ENCODE measurements around the gene CYB561A3. TPM values are rescaled to one million over a fixed set of nuclear protein-coding genes. Genes with fewer than 3 reads are reported as not detected.

Gene CYB561A3
- polyA plus RNA-seq, 1 donor from 2014 or later, result 594 TPM

DNA sequence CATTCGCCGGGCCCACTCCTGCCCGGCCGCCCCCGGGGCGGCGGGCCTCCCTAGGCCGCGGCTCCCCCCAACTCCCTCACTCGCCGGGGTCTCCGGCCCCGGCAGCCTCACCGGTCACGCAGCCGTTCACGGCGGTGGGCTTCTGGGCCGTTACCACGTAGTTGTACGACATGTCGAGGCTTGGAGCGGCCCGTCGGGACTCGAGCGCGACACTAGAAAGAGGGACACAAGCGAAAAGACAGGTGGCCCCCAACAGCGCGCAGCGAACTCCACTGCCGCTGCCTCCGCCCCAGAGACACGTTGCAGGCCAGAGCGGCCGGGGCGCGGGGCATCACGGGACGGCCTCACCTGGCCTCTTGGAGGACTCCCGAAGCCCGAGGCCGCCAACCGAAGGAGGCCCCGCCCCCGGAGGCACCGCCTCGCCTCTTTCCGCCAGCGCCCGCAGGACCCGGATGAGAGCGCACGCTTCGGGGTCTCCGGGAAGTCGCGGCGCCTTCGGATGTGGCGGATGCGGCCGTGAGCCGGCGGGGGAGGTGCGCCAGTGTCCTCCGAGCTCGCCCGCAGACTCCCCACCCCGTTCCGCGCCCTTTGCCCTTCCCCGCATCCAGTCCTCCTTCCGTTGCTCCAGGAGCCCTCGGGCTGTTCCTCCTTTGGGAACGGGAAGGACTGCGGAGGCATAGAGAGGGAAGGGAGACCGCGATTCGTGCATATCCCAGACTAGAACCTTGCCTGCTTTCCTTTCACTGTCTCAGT is 28.7 kb downstream of the CYB561A3 start, which contains the start of the genes DDB1 and TKFC:
TSS of gene DDB1 (minus strand) at position 309 of the 753 bp plus-strand sequence. CDS start at position 172, 137 bp downstream.
TSS of gene TKFC (plus strand) at position 432 of the 753 bp plus-strand sequence. CDS start 1,501 bp downstream, outside the sequence.
- no peaks in the 10 kb centered on the region for H3K27me3 Mint-ChIP-seq
- peak within 1 kb of the TSS; percentile 84 to 96 (median 95) for H3K27ac Mint-ChIP-seq
- no peaks in the 10 kb centered on the region for H3K9me3 Mint-ChIP-seq
- H3K36me3 Mint-ChIP-seq, result no peaks in the 10 kb centered on the region
- H3K4me1 Mint-ChIP-seq, result peaks cover 36 to 41% (median 40%) of the 10 kb centered on the region in 3 donors
- peak within 1 kb of the TSS; percentile 85 to 97 (median 92) for H3K4me3 Mint-ChIP-seq

DNA sequence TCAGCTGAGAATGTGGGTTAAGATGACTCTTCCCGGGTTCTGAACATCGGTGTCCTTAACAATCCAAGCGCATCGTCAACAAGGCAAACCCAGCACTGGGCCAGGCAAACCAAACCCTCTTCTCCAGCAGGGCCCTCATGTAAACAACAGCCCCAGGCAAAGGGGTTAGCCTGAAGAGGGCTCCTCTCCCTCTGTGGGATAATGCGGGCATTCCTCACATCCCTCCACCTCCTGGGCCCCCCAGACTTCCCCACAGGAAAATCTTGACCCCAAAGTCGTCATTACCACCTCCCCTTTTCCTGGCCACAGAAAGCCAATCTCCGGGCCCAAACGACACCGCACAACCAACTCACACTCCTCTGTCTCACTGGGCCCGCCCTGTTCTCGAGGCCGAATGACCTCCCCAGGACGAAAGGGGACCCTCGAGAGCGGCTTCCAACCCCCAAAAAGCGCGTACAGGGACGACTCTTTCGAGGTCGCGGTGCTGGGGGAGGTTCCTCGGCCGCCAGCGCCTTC is 29.3 kb downstream of the CYB561A3 start:
- no peaks in the 10 kb centered on the region for H3K27me3 Mint-ChIP-seq
- H3K4me3 Mint-ChIP-seq, result peak overlapping the region; percentile 85 to 97 (median 92)
- H3K4me1 Mint-ChIP-seq, result peaks cover 38 to 41% (median 40%) of the 10 kb centered on the region in 3 donors
- peak overlapping the region; percentile 84 to 96 (median 91) for H3K27ac Mint-ChIP-seq
- H3K9me3 Mint-ChIP-seq, result no peaks in the 10 kb centered on the region
- H3K36me3 Mint-ChIP-seq, result no peaks in the 10 kb centered on the region

DNA sequence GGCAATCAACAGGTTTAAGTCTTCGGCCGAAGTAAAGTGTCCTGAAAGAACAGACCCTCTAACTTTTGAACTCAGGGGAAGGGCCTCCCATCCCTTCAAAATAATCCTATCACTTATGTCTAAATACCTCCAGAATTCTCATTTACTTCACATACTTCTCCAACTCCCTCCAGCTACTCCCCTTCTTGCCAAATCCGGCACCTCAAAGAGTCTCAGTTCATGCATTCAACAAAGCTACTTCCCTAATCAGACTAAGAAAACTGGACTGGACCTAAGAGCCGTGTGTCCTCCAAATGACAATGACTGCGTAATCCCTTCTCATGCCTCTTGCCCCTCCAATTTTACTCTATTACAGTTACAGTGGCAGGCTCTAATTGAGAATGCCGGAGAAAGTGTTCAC is 30.0 kb downstream of the CYB561A3 start:
- H3K36me3 Mint-ChIP-seq, result no peaks in the 10 kb centered on the region
- H3K27me3 Mint-ChIP-seq, result no peaks in the 10 kb centered on the region
- no peaks in the 10 kb centered on the region for H3K9me3 Mint-ChIP-seq
- H3K4me1 Mint-ChIP-seq, result peaks cover 34 to 41% (median 40%) of the 10 kb centered on the region in 3 donors
- peak overlapping the region; percentile 85 to 97 (median 92) for H3K4me3 Mint-ChIP-seq
- H3K27ac Mint-ChIP-seq, result peak overlapping the region in 2 of 3 donors; percentile 84 to 96

DNA sequence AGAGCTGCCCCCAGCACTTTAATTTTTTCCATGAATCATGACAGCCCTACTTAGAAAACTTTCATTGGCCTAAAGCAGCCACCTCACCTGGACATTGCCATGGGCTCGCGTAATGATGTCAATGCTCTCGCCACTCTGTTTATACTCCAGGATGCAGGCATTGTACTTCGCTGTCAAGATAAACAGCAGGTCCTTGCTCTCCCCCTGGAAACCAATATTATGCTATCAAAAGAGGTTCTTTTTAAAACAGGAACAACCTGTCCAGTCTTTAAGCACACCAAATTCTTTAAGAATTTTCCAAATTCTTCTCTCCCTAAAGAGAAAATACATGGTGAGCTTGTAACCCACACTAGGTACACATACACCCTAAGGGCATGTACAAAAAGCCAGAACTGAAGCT is 31.8 kb downstream of the CYB561A3 start:
- Mint-ChIP-seq H3K4me3 (peak overlapping the region in 2 of 4 donors; percentile 24 to 85), H3K27ac (peak overlapping the region in 1 of 3 donors; percentile 29), H3K27me3 (no peaks in the 10 kb centered on the region), H3K36me3 (peaks cover 4% of the 10 kb centered on the region), H3K4me1 (peaks cover 30 to 35% (median 32%) of the 10 kb centered on the region in 3 donors), H3K9me3 (no peaks in the 10 kb centered on the region)

DNA sequence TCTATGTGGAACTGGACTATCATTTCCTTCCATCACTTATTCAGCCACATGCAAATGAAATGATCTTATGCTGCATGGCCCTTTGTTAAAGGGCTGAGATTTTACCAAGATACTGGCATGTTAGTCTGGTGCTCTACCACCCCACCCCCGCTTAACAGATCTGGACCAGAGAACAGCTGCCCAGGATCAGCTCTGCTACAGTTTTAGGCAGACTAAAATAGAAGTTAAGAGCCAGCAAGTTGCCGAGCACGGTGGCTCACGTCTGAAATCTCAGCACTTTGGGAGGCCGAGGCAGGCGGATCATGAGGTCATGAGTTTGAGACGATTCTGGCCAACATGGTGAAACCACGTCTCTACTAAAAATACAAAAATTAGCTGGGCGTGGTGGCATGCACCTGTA is 33.3 kb downstream of the CYB561A3 start:
- Mint-ChIP-seq H3K4me3 (peak overlapping the region in 1 of 4 donors; percentile 61), H3K4me1 (peaks cover 23 to 31% (median 25%) of the 10 kb centered on the region in 3 donors), H3K9me3 (no peaks in the 10 kb centered on the region), H3K27ac (no peak overlapping the region), H3K36me3 (peaks cover 4% of the 10 kb centered on the region), H3K27me3 (no peaks in the 10 kb centered on the region)

DNA sequence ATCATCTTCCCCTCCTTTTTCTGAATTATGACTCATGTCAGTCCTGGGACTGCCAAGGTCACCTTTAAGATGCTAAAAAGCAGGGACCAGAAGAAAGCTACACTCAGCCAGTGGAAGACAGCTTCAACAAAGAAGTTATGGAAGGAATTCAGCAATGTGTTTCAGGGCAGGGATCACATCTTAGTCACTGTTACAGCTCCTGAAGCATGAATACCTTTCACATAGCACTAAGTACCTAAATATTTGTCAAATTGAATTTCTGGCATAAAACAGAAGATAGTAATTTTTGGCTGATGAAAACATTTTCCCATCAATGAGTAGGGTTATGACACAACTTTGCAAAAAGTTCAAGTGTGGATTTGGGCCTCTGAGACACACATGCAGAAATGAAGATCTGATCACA is 34.0 kb downstream of the CYB561A3 start:
- Mint-ChIP-seq H3K4me1 (peaks cover 23 to 27% (median 25%) of the 10 kb centered on the region in 3 donors), H3K27ac (no peak overlapping the region), H3K4me3 (no peak overlapping the region), H3K9me3 (no peaks in the 10 kb centered on the region), H3K36me3 (peaks cover 7% of the 10 kb centered on the region), H3K27me3 (no peaks in the 10 kb centered on the region)

DNA sequence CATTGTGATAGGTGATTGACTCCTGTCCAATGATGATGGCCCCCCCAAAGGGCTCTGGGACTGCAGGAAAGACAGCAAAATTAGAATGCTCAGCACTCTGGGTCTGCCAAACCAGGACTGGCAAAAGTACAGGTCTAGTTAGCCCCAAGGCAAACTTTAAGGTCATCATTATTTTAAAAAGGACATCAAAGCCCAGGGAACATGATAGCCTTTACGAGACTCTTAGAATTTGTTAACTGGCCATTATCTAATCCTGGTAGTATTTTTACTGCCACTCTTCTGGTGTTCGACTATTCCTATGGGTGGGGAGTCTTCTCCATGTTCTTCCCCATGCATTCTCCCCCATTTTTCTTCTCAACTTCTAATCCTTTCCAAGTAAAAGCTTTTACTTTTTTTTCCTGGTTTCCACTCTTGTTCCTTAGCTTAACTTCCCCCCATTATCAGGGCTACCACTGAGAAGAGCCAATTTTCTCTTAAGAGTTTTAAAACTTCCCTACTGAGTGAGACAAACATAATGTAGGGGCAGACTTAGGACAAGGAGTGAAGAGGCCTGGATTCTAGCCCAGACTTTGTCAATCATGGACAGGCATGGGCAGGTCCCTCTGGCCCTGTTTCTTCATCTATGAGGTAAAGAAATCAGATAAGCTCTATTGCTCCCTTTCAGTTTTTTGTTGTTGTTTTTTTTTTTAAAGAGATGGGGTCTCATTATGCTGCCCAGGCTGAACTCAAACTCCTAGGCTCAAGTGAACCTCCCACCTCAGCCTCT is 35.9 kb downstream of the CYB561A3 start:
- Mint-ChIP-seq H3K36me3 (peaks cover 9% of the 10 kb centered on the region), H3K27me3 (no peaks in the 10 kb centered on the region), H3K4me1 (peaks cover 9 to 11% (median 10%) of the 10 kb centered on the region in 3 donors), H3K4me3 (peak overlapping the region in 1 of 4 donors; percentile 67), H3K9me3 (no peaks in the 10 kb centered on the region), H3K27ac (no peak overlapping the region)

DNA sequence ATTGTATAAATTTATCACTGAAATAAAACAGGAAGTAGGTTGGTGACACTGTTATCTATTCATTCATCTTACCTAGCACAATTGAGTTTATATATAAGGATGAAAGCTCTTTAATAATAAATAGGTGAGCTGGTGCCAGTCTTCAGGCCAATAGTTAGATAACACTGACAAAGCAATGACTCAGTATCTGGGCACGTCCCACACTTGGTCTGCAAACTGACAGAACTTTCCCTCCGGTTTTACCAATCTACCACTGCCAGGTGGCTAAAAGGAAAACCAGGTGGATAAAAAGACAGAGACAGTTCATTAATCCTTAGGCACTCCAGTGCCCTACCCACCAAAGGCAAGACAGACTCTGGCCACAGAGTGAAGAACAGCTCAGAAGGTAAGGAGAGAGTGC is 46.4 kb downstream of the CYB561A3 start:
- H3K4me1 Mint-ChIP-seq, result no peaks in the 10 kb centered on the region
- no peak overlapping the region for H3K4me3 Mint-ChIP-seq
- H3K9me3 Mint-ChIP-seq, result no peaks in the 10 kb centered on the region
- no peak overlapping the region for H3K27ac Mint-ChIP-seq
- H3K27me3 Mint-ChIP-seq, result no peaks in the 10 kb centered on the region
- H3K36me3 Mint-ChIP-seq, result peaks cover 3% of the 10 kb centered on the region

DNA sequence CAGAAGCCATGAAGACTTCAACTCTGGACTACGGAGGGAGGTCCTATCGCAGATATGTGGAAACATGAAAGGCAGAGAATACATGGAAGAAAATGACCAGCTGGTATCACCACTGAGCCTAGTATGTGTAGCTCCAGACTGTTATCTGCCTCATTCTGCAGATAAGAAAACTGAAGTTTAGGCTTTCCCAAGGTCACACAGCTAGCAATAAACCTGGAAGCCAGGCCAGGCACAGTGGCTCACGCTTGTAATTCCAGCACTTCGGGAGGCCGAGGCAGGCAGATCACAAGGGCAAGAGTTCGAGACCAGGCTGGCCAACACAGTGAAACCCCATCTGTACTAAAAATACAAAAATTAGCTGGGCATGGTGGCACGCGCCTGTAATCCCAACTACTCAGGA is 50.9 kb downstream of the CYB561A3 start:
- Mint-ChIP-seq H3K36me3 (peaks cover 3% of the 10 kb centered on the region), H3K4me3 (peak overlapping the region in 1 of 4 donors; percentile 35), H3K9me3 (no peaks in the 10 kb centered on the region), H3K27ac (peak overlapping the region in 1 of 3 donors; percentile 83), H3K27me3 (no peaks in the 10 kb centered on the region), H3K4me1 (no peaks in the 10 kb centered on the region)

DNA sequence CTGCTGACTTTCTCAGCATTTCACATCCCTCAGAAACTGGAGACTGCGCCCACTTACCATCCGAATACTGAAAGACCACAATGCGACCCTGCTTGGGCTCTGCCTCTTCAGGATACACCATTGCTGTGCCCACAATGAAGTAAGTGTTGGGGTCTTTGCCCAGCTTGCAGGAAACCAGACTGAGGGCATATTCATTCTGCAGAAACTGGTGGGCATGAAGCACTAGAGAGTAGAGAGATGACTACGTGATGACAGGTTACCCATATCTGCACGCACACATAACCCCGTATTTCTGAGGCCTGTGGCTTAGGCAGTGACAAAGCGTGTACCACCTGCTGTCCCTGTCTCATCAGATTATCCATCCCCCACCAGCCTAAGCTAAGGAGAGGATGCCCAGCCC is 51.9 kb downstream of the CYB561A3 start:
- peak overlapping the region in 1 of 3 donors; percentile 73 for H3K27ac Mint-ChIP-seq
- H3K4me1 Mint-ChIP-seq, result no peaks in the 10 kb centered on the region
- H3K4me3 Mint-ChIP-seq, result no peak overlapping the region
- H3K36me3 Mint-ChIP-seq, result peaks cover 3% of the 10 kb centered on the region
- H3K9me3 Mint-ChIP-seq, result no peaks in the 10 kb centered on the region
- no peaks in the 10 kb centered on the region for H3K27me3 Mint-ChIP-seq

DNA sequence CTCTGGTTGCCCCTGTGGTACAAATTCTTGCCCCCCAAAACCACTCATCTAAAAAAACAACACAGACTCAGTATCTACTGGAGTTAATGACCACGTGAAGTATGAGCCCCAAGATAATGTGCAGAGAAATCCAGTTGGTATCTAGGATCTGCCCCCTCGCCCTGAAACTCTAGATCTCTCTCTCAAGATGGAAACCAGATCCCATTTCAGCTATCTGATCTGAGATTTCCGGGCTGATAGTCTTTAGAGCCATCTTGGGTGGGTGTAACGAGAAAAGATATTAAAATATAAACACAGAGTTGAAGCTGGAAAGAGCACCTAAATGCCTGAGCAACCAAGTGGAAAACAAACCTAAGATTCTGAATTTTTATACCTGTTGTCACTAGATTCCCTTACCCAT is 52.5 kb downstream of the CYB561A3 start:
- no peak overlapping the region for H3K27ac Mint-ChIP-seq
- peaks cover 3% of the 10 kb centered on the region for H3K36me3 Mint-ChIP-seq
- H3K4me1 Mint-ChIP-seq, result no peaks in the 10 kb centered on the region
- no peaks in the 10 kb centered on the region for H3K27me3 Mint-ChIP-seq
- H3K4me3 Mint-ChIP-seq, result no peak overlapping the region
- no peaks in the 10 kb centered on the region for H3K9me3 Mint-ChIP-seq

DNA sequence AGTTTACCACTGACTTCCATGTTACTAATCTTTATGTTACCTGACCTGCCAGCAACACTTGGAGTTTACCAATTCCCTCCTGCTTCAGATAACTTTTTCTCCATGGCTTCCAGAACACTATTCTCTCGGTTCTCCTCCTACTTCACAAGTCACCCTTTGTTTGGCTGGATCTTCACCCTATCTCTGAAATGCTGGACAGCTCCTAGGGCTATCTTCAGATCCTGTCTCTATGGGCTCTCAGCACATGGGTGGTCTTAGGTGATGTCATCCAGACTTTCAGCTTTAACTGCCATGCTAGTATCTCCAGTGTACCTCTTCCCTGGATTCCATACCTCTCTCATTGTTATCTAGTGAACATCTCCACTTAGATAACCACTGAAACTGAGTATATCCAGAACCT is 54.3 kb downstream of the CYB561A3 start:
- Mint-ChIP-seq H3K4me1 (no peaks in the 10 kb centered on the region), H3K36me3 (peaks cover 5% of the 10 kb centered on the region), H3K27me3 (no peaks in the 10 kb centered on the region), H3K9me3 (no peaks in the 10 kb centered on the region), H3K4me3 (no peak overlapping the region), H3K27ac (no peak overlapping the region)

DNA sequence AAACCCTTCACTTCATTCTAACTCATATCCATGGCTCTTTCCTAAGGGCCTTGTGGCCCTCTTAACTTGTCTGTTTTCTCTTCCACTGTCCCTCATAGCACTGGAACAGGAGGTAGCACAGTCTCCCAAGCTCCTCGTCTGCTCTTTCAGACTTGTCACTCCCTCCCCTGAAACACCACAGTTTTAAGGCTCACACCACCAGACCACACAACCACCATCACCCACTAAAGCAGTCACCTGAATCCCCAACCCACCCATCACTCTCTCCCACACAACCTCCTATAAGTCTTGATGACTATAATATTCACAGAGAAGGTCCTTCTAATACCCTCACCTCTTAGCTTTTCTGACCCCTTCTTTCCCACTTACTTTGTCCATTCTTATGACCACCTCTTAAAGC is 55.5 kb downstream of the CYB561A3 start:
- H3K4me3 Mint-ChIP-seq, result no peak overlapping the region
- peaks cover 5% of the 10 kb centered on the region for H3K36me3 Mint-ChIP-seq
- H3K4me1 Mint-ChIP-seq, result no peaks in the 10 kb centered on the region
- H3K9me3 Mint-ChIP-seq, result no peaks in the 10 kb centered on the region
- no peak overlapping the region for H3K27ac Mint-ChIP-seq
- no peaks in the 10 kb centered on the region for H3K27me3 Mint-ChIP-seq

DNA sequence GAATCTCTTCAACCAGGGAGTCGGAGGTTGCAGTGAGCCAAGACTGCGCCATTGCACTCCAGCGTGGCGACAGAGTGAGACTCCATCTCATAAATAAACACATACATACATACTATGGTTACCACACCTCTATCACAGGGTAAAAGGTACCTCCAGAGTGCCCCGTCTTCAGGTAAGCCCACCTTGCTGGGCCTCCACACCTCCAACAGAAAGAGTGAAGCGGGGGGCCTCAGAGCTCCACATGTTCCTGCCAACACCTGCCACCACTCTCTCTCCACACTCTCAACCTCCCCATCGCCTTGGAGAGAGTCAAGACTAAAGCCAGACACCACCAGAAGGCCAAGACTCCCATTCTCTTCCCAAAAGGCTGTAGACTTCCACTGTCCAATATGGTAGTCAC is 56.3 kb downstream of the CYB561A3 start:
- Mint-ChIP-seq H3K9me3 (no peaks in the 10 kb centered on the region), H3K36me3 (peaks cover 6% of the 10 kb centered on the region), H3K4me1 (no peaks in the 10 kb centered on the region), H3K27me3 (no peaks in the 10 kb centered on the region), H3K27ac (no peak overlapping the region), H3K4me3 (no peak overlapping the region)

DNA sequence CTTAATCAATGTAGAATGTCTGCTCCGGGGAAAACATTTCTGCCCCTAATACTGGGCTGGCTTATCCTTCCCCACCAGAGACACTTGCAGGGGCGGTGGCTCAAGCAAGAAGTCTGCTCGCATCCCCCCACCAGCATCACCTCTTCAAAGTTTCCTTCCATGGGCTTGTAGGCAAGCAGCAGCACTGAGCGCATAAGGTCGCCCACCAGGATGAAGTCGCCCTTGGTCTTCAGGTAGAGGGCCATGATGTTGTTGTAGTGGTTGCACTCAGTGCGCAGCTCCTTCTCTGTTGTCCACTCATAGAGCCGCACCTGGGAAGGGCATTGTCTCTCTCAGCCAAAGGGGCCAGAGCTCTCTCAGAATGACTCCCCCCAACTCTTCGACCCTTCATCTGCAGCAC is 58.0 kb downstream of the CYB561A3 start:
- peaks cover 7% of the 10 kb centered on the region for H3K36me3 Mint-ChIP-seq

More for the DNA sequence above, 58.0 kb downstream of the CYB561A3 start:
- Mint-ChIP-seq H3K4me3 (no peak overlapping the region), H3K27me3 (no peaks in the 10 kb centered on the region), H3K4me1 (no peaks in the 10 kb centered on the region), H3K9me3 (no peaks in the 10 kb centered on the region), H3K27ac (no peak overlapping the region)

Measured in IgD-negative memory B cell (primary cell).